ENCODE results near the gene CARD9.

GRCh38 chr9:136399176-136400037 is 25.9 kb upstream of the CARD9 start:
- TF ChIP-seq, protein P1, sequence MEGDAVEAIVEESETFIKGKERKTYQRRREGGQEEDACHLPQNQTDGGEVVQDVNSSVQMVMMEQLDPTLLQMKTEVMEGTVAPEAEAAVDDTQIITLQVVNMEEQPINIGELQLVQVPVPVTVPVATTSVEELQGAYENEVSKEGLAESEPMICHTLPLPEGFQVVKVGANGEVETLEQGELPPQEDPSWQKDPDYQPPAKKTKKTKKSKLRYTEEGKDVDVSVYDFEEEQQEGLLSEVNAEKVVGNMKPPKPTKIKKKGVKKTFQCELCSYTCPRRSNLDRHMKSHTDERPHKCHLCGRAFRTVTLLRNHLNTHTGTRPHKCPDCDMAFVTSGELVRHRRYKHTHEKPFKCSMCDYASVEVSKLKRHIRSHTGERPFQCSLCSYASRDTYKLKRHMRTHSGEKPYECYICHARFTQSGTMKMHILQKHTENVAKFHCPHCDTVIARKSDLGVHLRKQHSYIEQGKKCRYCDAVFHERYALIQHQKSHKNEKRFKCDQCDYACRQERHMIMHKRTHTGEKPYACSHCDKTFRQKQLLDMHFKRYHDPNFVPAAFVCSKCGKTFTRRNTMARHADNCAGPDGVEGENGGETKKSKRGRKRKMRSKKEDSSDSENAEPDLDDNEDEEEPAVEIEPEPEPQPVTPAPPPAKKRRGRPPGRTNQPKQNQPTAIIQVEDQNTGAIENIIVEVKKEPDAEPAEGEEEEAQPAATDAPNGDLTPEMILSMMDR (IDR thresholded peaks at IDR 0.05): no peak
- TF ChIP-seq NFIC (IDR thresholded peaks at IDR 0.05; ENCODE audit: borderline replicate concordance) (no peak), SIN3A (IDR thresholded peaks at IDR 0.05; ENCODE audit: borderline replicate concordance, low read depth, low read length) (no peak; the same call in 1 of the 2 replicates), GABPA (IDR thresholded peaks at IDR 0.05; ENCODE audit: low read depth) (no peak), POLR2AphosphoS5 (IDR thresholded peaks at IDR 0.05; ENCODE audit: low read depth, low read length) (no peak), EP300 (IDR thresholded peaks at IDR 0.05; ENCODE audit: borderline replicate concordance in 1 of 2, low read depth in 1 of 2, low read length in 1 of 2) (no peak), PBX3 (IDR thresholded peaks at IDR 0.05) (no peak), RAD21 (IDR thresholded peaks at IDR 0.05; ENCODE audit: low read length) (no peak), USF2 (IDR thresholded peaks at IDR 0.05; ENCODE audit: borderline replicate concordance, low read depth, low read length) (no peak), MEF2A (IDR thresholded peaks at IDR 0.05; ENCODE audit: borderline replicate concordance, low read depth) (no peak), CHD2 (IDR thresholded peaks at IDR 0.05; ENCODE audit: low read length, partially characterized antibody) (no peak), RXRA (IDR thresholded peaks at IDR 0.05; ENCODE audit: borderline replicate concordance, low read depth) (no peak), MXI1 (IDR thresholded peaks at IDR 0.05; ENCODE audit: low read depth, low read length) (0 out of 2 replicates have a peak, but pooled peaks have one; percentile 13)
- TF ChIP-seq, protein P2, sequence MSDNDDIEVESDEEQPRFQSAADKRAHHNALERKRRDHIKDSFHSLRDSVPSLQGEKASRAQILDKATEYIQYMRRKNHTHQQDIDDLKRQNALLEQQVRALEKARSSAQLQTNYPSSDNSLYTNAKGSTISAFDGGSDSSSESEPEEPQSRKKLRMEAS (IDR thresholded peaks at IDR 0.05; ENCODE audit: low read depth): no peak

Data from SK-N-SH (cell line).